ENCODE data around the gene SPATA13. TPM values are rescaled to one million over a fixed set of nuclear protein-coding genes. Genes with fewer than 3 reads are reported as not detected.

The SPATA13 gene
- total and polyA plus RNA-seq, 12 donors = 3.3 to 21.4 (median 10.2) TPM

GRCh38 chr13:24249624-24250023 is 89.1 kb downstream of the SPATA13 start:
- Histone ChIP-seq H3K27ac (peak overlapping the region in 1 of 10 donors; percentile 18), H3K9me3 (no peaks in the 10 kb centered on the region), H3K36me3 (peaks cover 0 to 26% (median 0%) of the 10 kb centered on the region in 9 donors), H3K4me1 (peaks cover 0 to 37% (median 0%) of the 10 kb centered on the region in 9 donors), H3K4me3 (no peak overlapping the region), H3K27me3 (no peaks in the 10 kb centered on the region)
- DNase-seq (no peak), ATAC-seq (no peak)
- intact Hi-C loops (cut with DNase I) = loop anchor here in 2 of 10 donors (5.0 to 10.0 kb wide), 2 partner anchors 122 to 155 kb away; no protein-coding TSS in a partner anchor
- WGBS, 2 donors = 92 to 97% methylated on average over 9 of the region's 9 CpGs
- no peak for TF ChIP-seq CTCF (IDR thresholded peaks at IDR 0.05)

GRCh38 chr13:24250376-24251057 is 90.0 kb downstream of the SPATA13 start:
- DNase-seq (no peak), ATAC-seq (no peak)
- intact Hi-C loops (cut with DNase I) = loop anchor here in 1 of 10 donors (10.0 kb wide), 1 partner anchor 154 kb away; no protein-coding TSS in a partner anchor
- Histone ChIP-seq H3K27me3 (no peaks in the 10 kb centered on the region), H3K27ac (peak overlapping the region in 1 of 10 donors; percentile 67), H3K4me1 (peaks cover 0 to 44% (median 0%) of the 10 kb centered on the region in 9 donors), H3K9me3 (no peaks in the 10 kb centered on the region), H3K36me3 (peaks cover 0 to 26% (median 0%) of the 10 kb centered on the region in 9 donors), H3K4me3 (peak overlapping the region in 1 of 10 donors; percentile 53)
- 81 to 86% methylated on average over 7 of the region's 7 CpGs for WGBS, 2 donors
- TF ChIP-seq CTCF (IDR thresholded peaks at IDR 0.05) = no peak

GRCh38 chr13:24251525-24251924 is 91.0 kb downstream of the SPATA13 start:
- TF ChIP-seq CTCF (IDR thresholded peaks at IDR 0.05) = no peak
- peak overlapping the region in 1 of 10 donors; percentile 53 for H3K4me3 ChIP-seq
- H3K9me3 ChIP-seq = no peaks in the 10 kb centered on the region
- intact Hi-C loops (cut with DNase I) = loop anchor here in 1 of 10 donors (10.0 kb wide), 1 partner anchor 153 kb away; no protein-coding TSS in a partner anchor
- H3K27me3 ChIP-seq = no peaks in the 10 kb centered on the region
- WGBS, 2 donors = 92 to 95% methylated on average over 17 of the region's 17 CpGs
- peaks cover 0 to 45% (median 0%) of the 10 kb centered on the region in 9 donors for H3K4me1 ChIP-seq
- ATAC-seq (peak in 3 of 8 donors; percentile 10 to 32 (median 29)), DNase-seq (no peak)
- H3K27ac ChIP-seq = peak overlapping the region in 1 of 10 donors; percentile 81
- peaks cover 0 to 26% (median 0%) of the 10 kb centered on the region in 9 donors for H3K36me3 ChIP-seq

- no peak for TF ChIP-seq CTCF (IDR thresholded peaks at IDR 0.05)
- 83 to 94% methylated on average over 6 of the region's 6 CpGs for WGBS, 2 donors
- Histone ChIP-seq H3K27me3 (no peaks in the 10 kb centered on the region), H3K4me3 (peak overlapping the region in 1 of 10 donors; percentile 53), H3K27ac (peak overlapping the region in 1 of 10 donors; percentile 81), H3K9me3 (no peaks in the 10 kb centered on the region), H3K36me3 (peaks cover 0 to 28% (median 0%) of the 10 kb centered on the region in 9 donors), H3K4me1 (peaks cover 0 to 51% (median 0%) of the 10 kb centered on the region in 9 donors)
- intact Hi-C loops (cut with DNase I) = loop anchor here in 1 of 10 donors (10.0 kb wide), 1 partner anchor 153 kb away; no protein-coding TSS in a partner anchor
- no peak for ATAC-seq
- no peak for DNase-seq
Measured at GRCh38 chr13:24252136-24252535, 91.6 kb downstream of the SPATA13 start.
